Mesothelial cell of epicardium (in vitro differentiated cells): ENCODE results near the gene ADD2. TPM values are rescaled to one million over a fixed set of nuclear protein-coding genes. Genes with fewer than 3 reads are reported as not detected.

ENCODE experiments used
- DNase-seq, 2 experiments: peaks; one replicate each; pipeline ENCODE4 v3.0.0; 2021; ENCODE audit warnings: low spot score in 2 of 2; ENCODE audit not compliant: unreplicated experiment in 2 of 2
- H3K27ac Mint-ChIP-seq: 2 replicates; pipeline ENCODE4 v1.8.0; 2021; ENCODE audit warnings: mixed read lengths
- H3K27me3 Mint-ChIP-seq: 2 replicates; pipeline ENCODE4 v1.8.0; 2021; ENCODE audit warnings: low read depth, mixed read lengths
- H3K36me3 Mint-ChIP-seq: 2 replicates; pipeline ENCODE4 v1.8.0; 2021; ENCODE audit warnings: mixed read lengths
- H3K4me1 Mint-ChIP-seq: 2 replicates; pipeline ENCODE4 v1.8.0; 2021; ENCODE audit warnings: mixed read lengths
- H3K4me3 Mint-ChIP-seq: 2 replicates; pipeline ENCODE4 v1.8.0; 2021; ENCODE audit warnings: mild to moderate bottlenecking, moderate library complexity, mixed read lengths
- H3K9me3 Mint-ChIP-seq: 2 replicates; pipeline ENCODE4 v1.8.0; 2021; ENCODE audit warnings: mixed read lengths
- CTCF ChIP-seq: fragments of 200-600 bp; sonication (generic); IDR thresholded peaks from one replicate; pipeline ENCODE4 v1.5.0; 2021; ENCODE audit warnings: antibody characterized with exemption; ENCODE audit not compliant: unreplicated experiment
- total RNA-seq: library from RNA; stranded (reverse); gene quantifications from 3 replicates; pipeline ENCODE4 v1.2.1, GENCODE V29; 2021

The ADD2 gene
- total RNA-seq, 1 donor from 2014 or later: 1.3 TPM

- no peak overlapping the region for H3K4me3 Mint-ChIP-seq
- H3K36me3 Mint-ChIP-seq: no peaks in the 10 kb centered on the region
- H3K9me3 Mint-ChIP-seq: no peaks in the 10 kb centered on the region
- TF ChIP-seq CTCF: no peak
- DNase-seq: no peak
- H3K27ac Mint-ChIP-seq: no peak overlapping the region
- H3K27me3 Mint-ChIP-seq: no peaks in the 10 kb centered on the region
- peaks cover 6% of the 10 kb centered on the region for H3K4me1 Mint-ChIP-seq
Measured at GRCh38 chr2:70676301-70677035, 91.5 kb downstream of the ADD2 start.

GRCh38 chr2:70675862-70676261 is 92.1 kb downstream of the ADD2 start:
- no peak for TF ChIP-seq CTCF
- Mint-ChIP-seq H3K27ac (no peak overlapping the region), H3K36me3 (no peaks in the 10 kb centered on the region), H3K9me3 (no peaks in the 10 kb centered on the region), H3K4me1 (peaks cover 6% of the 10 kb centered on the region), H3K4me3 (no peak overlapping the region), H3K27me3 (no peaks in the 10 kb centered on the region)
- no peak for DNase-seq

DNA sequence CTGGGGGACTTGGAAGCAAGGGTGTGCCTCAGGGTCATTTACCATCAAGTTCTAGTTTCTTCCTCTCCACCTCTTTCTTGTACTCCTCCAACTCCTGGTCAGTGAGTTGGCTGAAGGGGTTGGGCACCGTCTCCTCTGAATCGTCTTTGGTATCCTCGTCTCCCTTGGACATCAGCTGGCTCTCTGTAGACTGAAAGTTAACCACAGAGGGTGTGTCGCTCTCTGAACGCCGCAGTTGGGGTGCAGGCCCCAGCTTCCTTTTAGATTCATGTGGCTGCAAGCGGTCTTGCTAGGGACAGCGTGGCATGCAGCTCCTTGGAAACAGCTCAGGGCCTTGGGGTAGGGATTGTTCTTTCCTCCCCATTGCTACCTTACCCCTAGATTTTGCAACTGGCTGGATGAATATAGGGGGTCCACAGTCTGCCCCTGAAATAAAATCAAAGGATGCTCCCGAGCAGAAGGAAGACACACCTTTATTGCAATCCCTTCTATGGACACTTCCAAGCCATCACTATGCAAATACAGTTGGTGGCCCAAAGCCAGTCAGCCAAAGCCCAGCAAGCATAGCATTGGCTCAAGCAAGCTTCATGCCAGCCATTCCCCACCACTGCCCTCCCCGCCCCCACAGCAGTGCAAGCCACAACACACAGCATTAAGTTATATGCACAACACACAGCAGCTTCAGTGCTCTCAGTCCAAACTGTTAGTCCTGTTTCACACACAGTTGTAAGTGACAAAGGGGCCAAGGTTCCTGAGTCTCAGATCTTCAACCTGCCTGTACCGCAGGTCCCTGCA is 93.2 kb downstream of the ADD2 start:
- peaks cover 6% of the 10 kb centered on the region for H3K4me1 Mint-ChIP-seq
- no peaks in the 10 kb centered on the region for H3K9me3 Mint-ChIP-seq
- H3K27ac Mint-ChIP-seq: no peak overlapping the region
- TF ChIP-seq CTCF: no peak
- no peak for DNase-seq
- H3K4me3 Mint-ChIP-seq: no peak overlapping the region
- H3K27me3 Mint-ChIP-seq: no peaks in the 10 kb centered on the region
- no peaks in the 10 kb centered on the region for H3K36me3 Mint-ChIP-seq

DNA sequence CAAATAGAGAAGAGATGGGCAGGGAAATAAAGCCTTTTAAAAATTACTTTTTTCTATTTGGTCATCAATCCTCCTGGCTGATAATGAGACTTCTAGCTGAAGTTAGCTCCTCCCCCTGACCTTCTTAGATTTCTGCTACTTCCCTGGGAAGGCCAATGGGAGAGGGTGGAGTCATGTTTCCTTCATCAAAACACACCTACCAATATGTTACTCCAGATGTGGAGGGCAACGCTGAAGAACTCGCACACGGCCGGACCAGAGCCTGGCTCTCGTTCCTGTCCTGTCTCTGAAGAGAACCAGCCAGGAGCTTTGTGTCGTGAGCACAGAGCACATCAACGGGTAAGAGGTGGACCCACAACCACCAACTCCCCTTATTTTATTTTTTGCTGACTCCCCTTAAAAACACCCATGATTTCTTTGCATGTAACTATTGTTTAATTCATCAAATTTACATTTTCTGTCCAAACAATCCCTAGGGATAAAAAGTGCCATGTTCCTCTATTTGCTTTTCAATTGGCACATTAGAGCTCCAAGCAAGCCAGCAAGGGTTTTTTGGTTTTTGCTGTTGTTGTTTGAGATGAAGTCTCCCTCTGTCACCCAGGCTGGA is 94.9 kb downstream of the ADD2 start:
- peaks cover 6% of the 10 kb centered on the region for H3K4me1 Mint-ChIP-seq
- no peaks in the 10 kb centered on the region for H3K27me3 Mint-ChIP-seq
- no peak overlapping the region for H3K27ac Mint-ChIP-seq
- no peaks in the 10 kb centered on the region for H3K9me3 Mint-ChIP-seq
- H3K36me3 Mint-ChIP-seq: no peaks in the 10 kb centered on the region
- TF ChIP-seq CTCF: no peak
- no peak for DNase-seq
- no peak overlapping the region for H3K4me3 Mint-ChIP-seq

- H3K27me3 Mint-ChIP-seq: no peaks in the 10 kb centered on the region
- peaks cover 6% of the 10 kb centered on the region for H3K4me1 Mint-ChIP-seq
- H3K4me3 Mint-ChIP-seq: no peak overlapping the region
- no peak for DNase-seq
- no peaks in the 10 kb centered on the region for H3K9me3 Mint-ChIP-seq
- TF ChIP-seq CTCF: no peak
- H3K27ac Mint-ChIP-seq: no peak overlapping the region
- no peaks in the 10 kb centered on the region for H3K36me3 Mint-ChIP-seq
Measured at GRCh38 chr2:70671092-70671675, 96.8 kb downstream of the ADD2 start.
